GM21515 (cell line): ENCODE results near the gene SVIP.

Experiments
- ATAC-seq: cut with Tn5 transposase; IDR thresholded peaks from one replicate; pipeline ENCODE4 v1.9.1; 2021; ENCODE audit not compliant: unreplicated experiment

The SVIP gene, protein sequence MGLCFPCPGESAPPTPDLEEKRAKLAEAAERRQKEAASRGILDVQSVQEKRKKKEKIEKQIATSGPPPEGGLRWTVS

DNA sequence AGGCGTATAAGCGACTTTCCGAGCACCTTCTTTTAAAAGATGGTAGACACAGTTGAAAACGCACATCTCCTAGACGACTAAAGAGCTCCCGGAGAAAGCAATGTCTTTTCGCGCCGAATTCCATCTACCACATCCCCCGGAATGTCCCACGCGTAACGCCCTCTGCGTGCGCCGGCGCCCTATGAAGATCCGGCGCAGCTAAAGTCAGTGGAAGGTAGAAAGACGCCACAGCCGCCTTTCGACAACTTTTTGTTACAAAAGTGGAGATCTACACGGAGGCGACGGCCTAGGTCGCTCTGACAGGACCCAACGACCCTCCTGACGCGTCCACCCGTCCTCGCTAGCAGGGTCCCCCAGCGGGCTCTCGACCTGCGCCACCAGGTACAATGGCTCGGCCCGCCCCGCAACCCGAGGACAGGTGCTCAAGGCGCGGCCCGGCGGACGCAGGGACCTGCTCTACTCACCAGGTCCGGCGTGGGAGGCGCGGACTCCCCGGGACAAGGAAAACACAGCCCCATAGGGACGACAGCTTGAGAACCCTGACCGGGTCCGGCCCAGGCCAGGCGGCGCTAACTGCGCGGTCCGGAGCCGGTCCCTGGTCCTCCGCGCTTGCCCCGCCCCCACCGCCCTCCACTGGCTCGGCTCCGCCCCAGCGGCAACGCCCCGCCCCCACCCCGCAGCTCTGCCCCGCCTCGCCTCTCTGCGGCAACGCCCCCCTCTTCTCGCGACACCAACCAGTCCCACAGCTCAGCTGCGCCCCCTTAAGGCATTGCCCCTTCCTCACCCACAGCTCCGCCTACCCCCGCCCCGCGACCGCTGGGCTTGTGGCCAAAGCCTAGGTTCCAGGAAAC, at the start of gene SVIP:
Gene SVIP (minus strand): TSS at position 571 of the 851 bp plus-strand sequence. CDS start 53 bp downstream, at position 518.
- ATAC-seq, result peak; percentile 94

DNA sequence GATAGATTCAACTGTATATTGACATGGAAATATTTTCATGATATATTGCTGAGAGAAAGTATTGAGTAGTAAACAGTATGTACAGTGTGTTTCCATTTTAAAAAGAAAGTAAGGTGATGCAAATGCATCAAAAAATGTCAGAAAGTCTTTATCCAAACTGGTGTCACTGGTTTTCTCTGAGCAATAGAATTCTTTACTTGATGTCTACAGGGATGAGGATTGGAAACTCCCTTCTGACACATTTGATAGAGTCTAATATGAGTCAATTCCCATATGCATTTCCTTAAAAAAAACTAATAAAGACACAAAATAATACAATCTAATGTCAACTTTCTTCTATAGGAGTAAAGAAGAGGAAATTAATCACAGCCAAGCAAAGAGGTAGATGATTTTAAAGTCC, 49.0 kb upstream of the SVIP start:
- no peak for ATAC-seq

DNA sequence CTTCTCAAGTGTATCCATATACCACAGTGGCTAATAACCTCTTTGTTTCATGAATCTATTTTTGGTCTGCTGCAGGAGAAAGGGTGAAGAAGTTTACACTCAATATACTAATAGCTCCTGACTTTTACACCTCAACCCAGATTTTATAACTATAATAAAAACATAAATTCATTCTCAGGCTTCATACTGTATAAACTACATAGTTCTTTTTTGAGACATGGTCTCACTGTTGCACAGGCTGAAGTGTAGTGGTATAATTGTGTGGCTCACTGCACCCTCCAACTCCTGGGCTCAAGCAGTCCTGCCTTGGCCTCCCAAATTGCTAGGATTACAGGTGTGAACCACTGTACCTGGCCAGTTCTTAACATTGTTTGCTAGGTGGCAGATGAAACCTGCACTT, 48.4 kb upstream of the SVIP start:
- ATAC-seq, result no peak

DNA sequence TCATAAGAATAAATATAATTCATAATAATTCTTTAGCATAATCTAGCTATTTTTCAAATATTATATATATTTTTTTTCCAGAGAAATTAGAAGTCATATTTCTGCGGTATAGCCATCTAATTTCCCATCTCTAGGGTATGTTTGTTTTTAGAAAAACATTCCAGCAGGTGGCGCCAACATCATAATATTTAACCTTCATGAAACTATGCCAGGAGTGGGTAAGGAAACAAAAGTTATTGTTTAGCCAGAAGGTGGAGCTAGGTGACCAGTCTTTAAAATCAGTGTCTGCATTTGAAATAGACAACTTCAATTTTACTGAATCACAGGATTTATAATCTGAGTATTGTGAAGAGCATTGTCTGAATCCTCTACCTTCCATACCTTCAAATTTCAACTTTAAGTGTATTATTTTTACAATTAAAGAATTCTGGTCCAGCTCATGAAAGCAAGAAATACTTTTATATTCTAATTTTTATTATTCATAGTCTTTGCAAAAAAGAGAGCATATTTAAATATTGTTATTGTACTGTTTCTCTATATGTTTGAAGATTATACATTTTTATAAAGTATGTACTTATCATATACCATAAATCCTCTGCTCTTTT, 46.4 kb upstream of the SVIP start:
- ATAC-seq, result peak; percentile 99

DNA sequence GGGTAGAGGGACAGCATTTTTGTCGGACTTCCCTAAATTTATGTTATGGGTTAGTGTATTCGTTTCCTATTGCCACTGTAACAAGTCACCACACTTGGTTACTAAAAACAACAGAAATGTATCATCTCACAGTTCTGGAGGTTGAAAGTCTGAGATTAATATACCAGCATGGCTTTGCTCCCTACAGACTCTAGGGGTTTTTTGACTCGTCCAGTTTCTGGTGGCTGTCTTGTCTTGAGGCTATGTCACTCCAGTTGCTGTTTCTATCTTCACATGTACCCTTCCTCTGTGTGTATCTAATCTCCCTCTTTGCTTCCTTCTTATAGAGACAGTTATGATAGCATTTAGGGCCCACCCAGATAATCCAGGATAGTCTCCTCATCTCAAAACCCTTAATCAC, 39.7 kb upstream of the SVIP start:
- ATAC-seq, result peak; percentile 58

DNA sequence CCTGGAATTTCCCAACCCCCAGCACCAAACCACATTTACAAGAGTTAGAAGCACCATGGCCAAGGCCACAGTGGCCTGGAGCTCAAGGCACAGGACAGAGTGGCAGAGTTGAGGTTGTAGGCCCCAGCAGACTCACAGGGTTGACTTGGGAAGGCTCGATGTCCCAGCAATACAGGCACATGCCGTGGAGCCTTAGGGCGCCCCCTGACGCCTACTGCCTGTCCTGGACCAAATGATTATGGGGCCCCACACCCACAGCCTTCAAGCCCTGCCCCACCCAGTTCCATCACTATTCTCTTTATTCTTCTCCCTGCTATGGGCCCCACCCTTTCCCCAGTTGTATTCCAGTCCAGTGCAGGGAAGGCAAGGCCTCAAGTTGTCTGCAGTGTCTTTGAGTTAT, 30.6 kb upstream of the SVIP start, which contains the start of gene CCDC179:
Gene CCDC179 (minus strand): TSS at position 234 of the 400 bp plus-strand sequence. CDS start 53 bp downstream, at position 181.
- no peak for ATAC-seq

DNA sequence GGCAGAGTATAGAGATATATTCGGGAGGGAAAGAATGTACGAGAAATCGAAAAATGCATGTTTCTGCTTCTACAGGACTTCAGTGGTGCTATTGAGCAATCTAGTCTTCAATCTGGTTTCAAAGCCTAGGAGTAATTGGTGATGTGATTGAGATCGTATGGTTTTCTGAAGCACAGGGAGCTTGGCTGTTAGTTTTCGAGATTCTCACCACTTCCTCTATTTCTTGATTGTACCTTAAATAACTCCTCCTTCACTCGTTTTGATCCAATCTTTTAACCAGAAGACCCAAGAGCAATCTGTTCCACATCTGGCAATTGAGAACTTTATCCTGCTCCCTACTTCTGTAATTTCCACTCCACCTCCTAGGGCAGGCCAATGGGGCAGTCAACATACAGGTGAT, 30.2 kb upstream of the SVIP start:
- no peak for ATAC-seq

DNA sequence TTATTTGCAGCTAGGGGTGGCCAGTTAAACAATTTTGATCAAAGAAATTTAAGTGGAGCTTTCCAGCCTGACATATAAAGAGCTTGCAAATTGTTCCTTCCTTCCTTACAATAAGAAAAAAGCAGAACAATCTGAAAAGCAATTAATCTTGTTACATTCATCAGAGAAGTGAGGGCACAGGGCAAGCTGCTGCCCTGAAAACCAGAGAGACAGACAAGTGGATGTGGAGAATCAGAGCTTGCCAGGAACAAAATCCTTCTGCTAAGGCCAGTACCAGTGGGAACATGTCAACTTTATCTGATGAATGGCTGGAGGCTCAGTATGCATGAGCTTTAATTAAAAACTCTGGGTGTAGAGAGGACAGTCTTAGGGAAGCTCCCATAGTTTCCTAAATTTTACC, 21.9 kb upstream of the SVIP start:
- no peak for ATAC-seq

DNA sequence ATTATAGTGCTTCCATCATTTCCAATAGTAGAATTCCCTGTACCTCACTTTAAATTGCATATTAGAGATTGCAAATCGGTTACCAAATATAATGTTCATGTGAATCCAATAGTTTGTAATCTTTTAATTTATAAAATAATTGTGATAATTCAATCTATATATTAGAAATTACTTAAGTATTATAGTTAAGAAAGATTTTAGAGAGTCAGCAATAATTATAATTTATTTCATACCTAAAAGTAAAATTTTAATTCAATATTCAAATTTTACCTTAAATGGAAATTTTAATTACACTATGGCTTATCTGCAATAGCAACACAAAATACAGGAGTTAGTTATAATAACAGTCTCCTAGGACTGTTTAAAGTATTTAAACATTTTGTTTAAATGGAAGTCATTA, 17.1 kb upstream of the SVIP start:
- no peak for ATAC-seq

DNA sequence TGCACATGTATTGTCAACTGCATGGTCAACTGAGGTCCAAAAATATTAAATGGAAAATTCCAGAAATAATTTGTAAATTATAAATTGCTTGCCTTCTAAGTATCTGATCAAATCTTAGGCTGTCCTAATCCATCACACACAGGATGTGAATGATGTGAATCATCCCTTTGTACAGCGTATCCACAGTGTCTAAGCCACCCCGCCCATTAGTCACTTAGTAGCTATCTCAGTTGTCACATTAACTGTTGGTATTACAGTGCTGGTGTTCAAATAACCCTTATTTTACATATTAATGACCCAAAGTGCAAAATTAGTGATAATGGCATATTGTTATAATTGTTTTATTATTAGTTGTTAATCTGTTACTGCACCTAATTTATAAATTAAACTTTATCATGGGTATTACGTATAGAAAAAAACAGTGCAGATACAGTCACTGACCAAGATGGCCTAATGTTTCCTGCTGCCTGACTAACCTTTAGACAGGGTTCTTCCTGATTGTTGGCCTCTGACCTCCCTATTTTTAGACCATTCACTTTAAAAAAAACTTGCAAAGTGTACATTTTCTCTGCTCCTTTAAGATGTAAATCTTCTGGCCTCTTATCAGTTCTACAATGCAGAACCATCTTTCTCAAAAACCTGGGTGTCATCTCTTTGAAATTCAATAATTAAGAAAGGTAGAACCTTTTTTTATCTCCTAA, 2.9 kb upstream of the SVIP start:
- no peak for ATAC-seq

DNA sequence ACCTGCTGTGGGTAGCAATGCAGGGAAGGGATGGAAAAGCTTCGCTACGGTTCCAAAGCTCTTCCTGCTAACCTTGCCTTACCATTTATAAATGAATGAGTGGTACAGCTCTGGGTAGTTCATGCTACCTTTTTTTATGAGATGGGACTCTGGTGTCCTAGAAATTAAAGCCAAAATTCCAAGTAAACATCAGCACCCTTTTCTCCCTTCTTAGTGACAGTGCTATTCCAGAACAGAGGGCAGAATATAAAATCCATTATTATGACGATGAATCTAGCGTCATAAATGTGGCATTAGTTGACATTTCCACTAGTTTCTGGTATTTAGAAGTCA, 447 bp upstream of the SVIP start:
- no peak for ATAC-seq

DNA sequence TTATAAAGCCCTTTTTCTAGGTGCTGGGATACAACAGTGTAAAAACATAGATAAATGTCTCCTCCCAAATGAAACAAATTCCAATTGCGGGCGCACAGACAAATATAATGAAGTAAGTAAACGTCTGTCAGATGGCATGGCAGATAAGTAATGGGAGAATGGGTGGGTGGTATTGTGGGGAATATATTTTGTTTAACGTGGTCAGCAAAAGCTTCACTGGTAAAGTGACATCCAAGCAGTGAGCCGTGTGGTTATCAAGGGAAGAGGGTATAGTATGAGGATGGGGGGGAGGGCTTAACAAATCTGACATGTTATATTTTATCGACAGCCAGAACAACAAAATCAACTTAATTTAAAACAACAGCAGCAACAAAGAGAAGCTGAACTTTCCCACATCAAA, 1.2 kb downstream of the SVIP start:
- no peak for ATAC-seq

DNA sequence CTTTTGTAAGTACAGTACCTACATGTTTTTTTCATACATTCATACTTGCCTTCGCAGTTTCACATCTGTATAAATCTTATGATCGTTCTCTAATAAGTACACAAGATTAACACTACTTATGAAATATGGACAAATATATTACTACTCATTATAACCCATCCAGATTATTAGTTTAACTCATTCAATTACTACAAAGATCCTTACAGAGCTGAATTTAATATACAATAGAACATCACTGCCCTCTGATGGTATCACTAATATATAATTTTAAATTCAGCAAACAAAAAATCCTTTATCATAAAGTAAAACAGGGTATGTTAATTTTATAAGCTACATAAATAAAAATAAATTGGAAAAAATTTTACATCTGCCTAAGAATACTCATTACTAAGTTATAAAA, 7.4 kb downstream of the SVIP start:
- ATAC-seq, result no peak

DNA sequence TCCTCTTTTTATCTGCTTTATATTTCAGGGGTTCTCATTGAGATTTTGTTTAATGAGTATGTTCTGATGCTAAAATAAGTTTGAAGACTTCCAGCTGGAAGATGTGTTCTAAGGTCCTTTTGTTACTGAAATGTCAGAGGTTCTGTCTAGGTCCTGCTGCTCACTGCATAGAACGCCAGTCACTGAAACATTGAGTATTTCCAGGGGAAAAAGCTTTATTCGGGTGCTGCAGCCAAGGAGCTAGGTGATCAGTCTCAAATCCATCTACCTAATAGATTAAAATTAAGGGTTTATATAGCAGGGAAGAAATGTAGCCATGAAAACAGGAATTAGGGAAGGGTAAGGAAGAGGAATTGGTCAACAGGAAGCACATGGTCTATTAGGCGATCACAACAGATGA, 19.7 kb downstream of the SVIP start:
- no peak for ATAC-seq

DNA sequence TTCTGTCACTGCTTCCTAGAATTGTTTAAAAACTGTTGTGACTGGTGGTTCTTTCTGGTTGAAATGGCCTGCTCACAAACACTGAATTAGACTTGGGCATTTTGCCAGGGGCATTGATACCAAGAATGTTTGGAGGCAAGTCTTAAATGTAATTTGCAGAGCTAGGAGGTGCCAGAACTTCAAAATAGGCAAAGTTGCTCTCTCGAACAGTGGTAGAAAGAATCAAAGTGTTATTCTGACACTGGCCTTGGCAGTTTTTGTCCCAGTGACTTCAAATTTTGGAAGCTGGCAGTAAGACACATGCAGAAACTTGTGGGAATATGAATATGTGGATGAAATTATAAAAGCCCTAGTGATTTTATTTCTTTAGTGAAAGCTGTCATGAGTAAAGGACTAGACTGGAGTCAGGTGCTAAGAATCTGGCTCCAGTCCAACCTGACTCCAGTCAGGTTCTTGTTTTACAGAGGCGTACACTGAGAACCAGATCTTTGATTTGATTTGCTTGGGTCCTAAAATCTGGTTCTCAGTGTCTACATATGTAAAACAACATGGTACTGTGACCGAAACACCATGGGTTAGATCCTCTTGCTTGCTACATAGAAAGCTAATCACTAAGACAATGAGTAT, 20.9 kb downstream of the SVIP start:
- peak; percentile 27 for ATAC-seq

DNA sequence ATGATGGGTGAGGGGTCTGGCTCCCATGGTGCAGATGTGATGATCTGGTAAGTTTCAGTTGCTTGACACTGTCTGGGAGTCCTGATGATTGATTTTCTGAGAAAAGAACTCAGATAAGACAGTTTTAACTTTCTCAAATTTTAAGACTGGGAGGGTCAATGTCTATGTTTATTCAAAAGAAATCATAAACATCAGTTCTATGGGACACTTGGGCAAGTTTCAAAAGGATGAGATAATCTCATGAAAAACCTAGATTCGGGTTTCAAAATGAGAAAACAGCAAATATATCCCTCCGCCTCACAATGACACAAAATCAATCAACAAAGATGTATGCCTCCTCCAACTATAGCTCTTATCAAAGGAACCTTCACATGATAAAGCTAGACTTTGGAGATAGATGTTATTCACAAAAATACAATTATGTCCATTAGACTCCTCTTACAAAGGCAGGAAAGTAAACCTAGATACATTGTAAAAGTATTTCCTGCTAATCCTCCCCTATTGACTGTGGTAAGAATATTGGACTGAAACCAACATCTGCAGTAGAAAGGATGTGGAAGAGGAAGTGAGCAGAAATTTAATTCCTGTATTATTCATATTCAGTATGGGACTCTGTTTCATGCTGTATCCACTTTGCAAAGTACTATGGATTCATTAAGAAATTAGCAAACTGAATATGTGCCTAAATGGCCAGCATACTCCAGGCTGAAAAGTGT, 21.6 kb downstream of the SVIP start:
- peak; percentile 96 for ATAC-seq

DNA sequence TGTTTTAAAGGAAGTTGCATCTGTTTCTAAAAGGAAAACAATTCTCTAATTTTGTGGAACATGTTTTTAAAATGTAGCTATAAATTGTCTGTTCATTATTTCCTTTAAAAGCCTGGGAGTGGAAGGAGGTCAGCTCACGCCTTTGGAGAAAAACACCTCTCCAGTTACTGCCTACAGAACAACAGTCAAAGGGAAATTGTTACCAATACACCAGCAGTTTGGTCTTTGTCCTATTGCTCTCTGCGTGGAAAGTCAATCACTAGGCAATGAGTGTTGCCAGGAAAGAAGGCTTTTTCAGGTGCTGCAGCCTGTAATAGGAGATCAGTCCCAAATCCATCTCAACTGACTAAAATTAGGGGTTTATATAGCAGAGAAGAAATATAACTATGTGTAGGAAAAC, 22.2 kb downstream of the SVIP start:
- ATAC-seq, result no peak

DNA sequence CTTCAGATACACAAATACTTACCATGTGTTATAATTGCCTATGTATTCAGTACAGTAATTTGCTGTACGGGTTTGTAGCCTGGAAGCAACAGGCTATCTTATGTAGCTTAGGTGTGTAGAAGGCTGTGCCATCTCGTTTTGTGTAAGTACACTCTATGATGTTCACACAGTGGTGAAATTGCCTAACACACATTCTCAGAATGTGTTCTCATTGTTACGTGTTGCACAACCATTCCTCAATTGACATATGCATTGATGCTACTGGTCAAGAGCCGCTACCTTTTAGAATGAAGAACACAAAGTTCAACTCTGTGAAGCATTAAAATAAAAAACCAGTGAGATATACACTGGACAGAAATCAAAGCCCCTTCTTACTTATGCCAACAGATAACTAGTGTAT, 26.7 kb downstream of the SVIP start:
- no peak for ATAC-seq

DNA sequence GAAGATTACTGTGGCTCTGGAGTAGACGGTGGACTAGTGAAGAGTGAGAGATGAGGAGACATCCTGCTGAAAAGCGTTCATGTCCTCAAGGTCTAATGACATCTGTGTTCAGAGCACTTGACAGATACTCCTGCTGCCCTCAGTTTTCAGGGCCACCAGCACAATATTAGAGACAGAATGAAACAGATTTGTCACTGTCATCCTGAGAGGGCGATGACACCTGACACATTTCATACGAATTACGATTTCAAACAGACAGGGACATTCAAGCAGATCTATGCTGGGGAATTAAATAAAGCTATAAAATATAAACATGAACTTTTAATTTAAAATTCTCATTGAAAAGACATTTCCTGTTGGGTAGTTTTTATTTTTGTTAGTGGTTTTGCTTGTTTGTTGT, 29.1 kb downstream of the SVIP start:
- no peak for ATAC-seq

DNA sequence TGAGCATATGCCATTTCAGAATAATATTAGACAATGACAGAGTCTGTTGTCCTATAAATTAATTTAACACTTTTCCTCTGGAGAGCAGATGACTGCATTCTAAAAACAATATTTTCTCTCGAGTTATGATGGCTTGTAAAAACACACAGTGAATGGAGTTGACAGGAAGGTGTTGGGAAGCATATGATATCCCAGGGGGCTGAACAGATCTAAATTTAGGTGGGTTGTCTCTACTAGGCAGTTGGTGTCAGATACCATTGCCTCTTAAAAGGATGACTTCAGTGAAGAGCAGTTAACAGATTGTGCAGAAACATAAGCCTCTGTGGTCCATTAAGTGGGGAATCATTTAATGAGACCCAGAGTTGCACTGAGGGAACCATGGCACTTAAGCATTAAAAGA, 30.7 kb downstream of the SVIP start:
- ATAC-seq, result no peak

DNA sequence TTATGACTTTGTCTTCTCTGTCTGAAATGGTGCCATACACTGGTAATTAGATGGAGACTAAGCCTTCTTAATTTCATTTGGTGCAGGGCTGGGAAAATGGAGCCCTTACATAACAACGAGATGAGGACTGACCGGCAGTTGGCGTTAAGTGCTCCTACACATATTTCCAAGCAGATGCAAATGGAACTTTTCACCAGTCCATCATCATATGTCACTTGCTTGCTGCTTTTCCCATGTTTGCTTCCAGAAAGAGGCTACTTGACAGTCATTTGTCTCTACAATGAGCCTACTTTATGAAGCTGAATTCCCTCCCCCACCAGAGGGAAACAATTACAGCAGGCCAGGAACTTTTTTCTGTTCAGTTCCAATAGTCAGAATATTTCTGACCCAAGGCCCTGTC, 32.6 kb downstream of the SVIP start:
- ATAC-seq, result no peak
